Measurements from ENCODE around the gene PHF5A. TPM values are rescaled to one million over a fixed set of nuclear protein-coding genes. Genes with fewer than 3 reads are reported as not detected.

The PHF5A gene
- total and polyA plus RNA-seq, 2 of the 8 experiments (the other 6 are each of a cell fraction or from before 2014, with no cell fraction given) = 119 to 135 TPM

DNA sequence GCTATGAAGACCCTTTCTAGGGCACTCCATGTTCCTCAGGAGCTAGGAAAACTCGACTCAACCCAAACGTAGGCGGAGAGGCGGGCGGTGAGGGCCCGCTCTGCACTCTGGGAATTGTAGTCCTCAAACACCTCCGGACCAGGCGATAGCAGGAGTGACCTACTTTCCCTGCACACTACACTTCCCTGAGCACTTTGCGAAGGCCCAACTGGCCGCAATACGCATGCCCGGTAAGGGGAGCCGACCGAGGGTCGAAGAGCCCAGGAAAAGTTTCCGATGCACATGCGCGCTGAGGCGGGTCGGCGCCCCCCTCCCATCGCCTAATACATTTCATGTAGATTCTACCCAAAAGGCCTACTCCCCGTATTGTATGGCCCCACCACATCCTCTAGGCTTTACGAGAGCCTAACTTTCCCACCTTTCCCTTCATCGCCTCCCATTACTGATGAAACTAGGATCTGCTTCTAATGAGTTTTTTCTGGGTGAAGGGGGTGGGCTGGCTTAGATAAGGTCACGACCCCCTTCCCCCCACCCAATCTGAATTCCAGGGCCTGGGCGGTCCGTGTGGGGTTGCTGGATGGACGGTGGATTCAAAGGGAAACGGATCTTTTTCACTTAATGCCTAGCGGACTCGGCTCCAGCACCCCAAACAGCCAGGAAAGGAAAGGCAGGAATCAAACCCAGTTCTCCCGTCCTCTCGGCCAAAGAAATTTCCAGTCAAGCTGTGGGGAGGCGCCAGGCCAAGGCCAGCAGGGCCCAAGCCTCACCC lies 23.9 kb downstream of the PHF5A start:
- peak overlapping the region; percentile 96 for H3K18ac ChIP-seq (ENCODE audit: extremely low read depth, low read length)
- H2BK20ac ChIP-seq (ENCODE audit: low read length) = no peak overlapping the region
- H3K79me1 ChIP-seq (ENCODE audit: low read depth, low read length) = peaks cover 9% of the 10 kb centered on the region; the same call in 1 of the 2 replicates
- peak overlapping the region; percentile 95 for H2BK12ac ChIP-seq (ENCODE audit: low read depth, low read length)
- no peak overlapping the region; the same call in 1 of the 2 replicates for H2AK5ac ChIP-seq (ENCODE audit: low read depth, low read length)
- FAIRE-seq = peak; percentile 82
- H2BK15ac ChIP-seq (ENCODE audit: low read length) = peak overlapping the region; percentile 49; the same call in 1 of the 2 replicates
- POLR2A ChIA-PET (ENCODE audit: partially characterized antibody) = interaction anchor here (0.7 to 28.8 kb wide), 25 partner anchors 9 to 158 kb away, joined by 3 to 887 read pairs (median 16); partner anchors contain the start of genes ACO2, PHF5A, RANGAP1 and TEF
- no peak overlapping the region for H3K4ac ChIP-seq (replicated peaks; ENCODE audit: insufficient read length, low read depth, low read length)
- H4K8ac ChIP-seq (ENCODE audit: extremely low read depth, insufficient read depth, low read length) = peak overlapping the region; percentile 17; the same call in 1 of the 2 replicates
- peaks cover 23 to 66% of the 10 kb centered on the region in 2 experiments for H3K79me2 ChIP-seq (ENCODE audit: control insufficient read depth in 1 of 2, insufficient read depth in 2 of 2, low read length in 2 of 2)
- H2BK5ac ChIP-seq (ENCODE audit: low read depth, low read length) = peak overlapping the region; percentile 94
- H3K4me1 ChIP-seq (replicated peaks in 1 of 4; ENCODE audit: control insufficient read depth in 3 of 4, insufficient read depth in 4 of 4, low read length in 3 of 4) = peaks cover 0 to 7% (median 4%) of the 10 kb centered on the region in 4 experiments; a peak in 5 of 7 replicates
- CTCF ChIA-PET (ENCODE audit: partially characterized antibody) = interaction anchor here (0.8 to 2.9 kb wide), 9 partner anchors 8 to 90 kb away, joined by 3 to 16 read pairs (median 8); partner anchors contain the start of genes ACO2 and PHF5A
- peak overlapping the region; percentile 67 to 100 (median 96) for H3K4me3 ChIP-seq (ENCODE audit: extremely low read depth in 1 of 4, insufficient read depth in 2 of 4, low read depth in 3 of 4, low read length in 4 of 4)
- peak; percentile 96 to 97 for DNase-seq (ENCODE audit: low read depth in 1 of 2, low spot score in 2 of 2)
- peaks cover 0 to 20% (median 5%) of the 10 kb centered on the region in 4 experiments; a peak in 5 of 8 replicates for H3K36me3 ChIP-seq (ENCODE audit: control insufficient read depth in 2 of 4, insufficient read depth in 4 of 4, low read length in 3 of 4)
- H3K9ac ChIP-seq (replicated peaks in 1 of 4; ENCODE audit: extremely low read depth in 1 of 4, low read depth in 3 of 4, low read length in 3 of 4) = peak overlapping the region; percentile 75 to 96 (median 94)
- H2BK120ac ChIP-seq (replicated peaks; ENCODE audit: low read depth, low read length) = no peak overlapping the region
- WGBS, 2 experiments (ENCODE audit: extremely low coverage in 1 of 2, insufficient coverage in 1 of 2, insufficient read length in 1 of 2, insufficient replicate concordance in 2 of 2, low coverage in 1 of 2, low lambda C conversion rate in 2 of 2, missing lambda C conversion rate in 1 of 2) = 1% methylated on average over 35 of the region's 35 CpGs; no CpG with 5 or more reads in 1 of the 2 experiments
- no peaks in the 10 kb centered on the region for H3K9me3 ChIP-seq (ENCODE audit: insufficient read depth in 2 of 2, low read depth in 1 of 2, low read length in 1 of 2)
- peak overlapping the region; percentile 96 for H3K27ac ChIP-seq (ENCODE audit: low read depth, low read length)
- peaks cover 7 to 13% of the 10 kb centered on the region in 2 experiments for H4K20me1 ChIP-seq (replicated peaks in 1 of 2; ENCODE audit: control insufficient read depth in 1 of 2, insufficient read depth in 2 of 2, low read length in 2 of 2)
- no peak overlapping the region for H3K23ac ChIP-seq (ENCODE audit: insufficient read length)
- H4K5ac ChIP-seq (ENCODE audit: insufficient read length, low read depth, low read length) = peak overlapping the region; percentile 76
- no peak overlapping the region for H2AFZ ChIP-seq (ENCODE audit: low read length)
- H3K56ac ChIP-seq (replicated peaks; ENCODE audit: insufficient read length, low read depth, low read length) = peak overlapping the region; percentile 73
- H3K14ac ChIP-seq (ENCODE audit: insufficient read length) = no peak overlapping the region
- peak overlapping the region; percentile 75 for H4K91ac ChIP-seq (replicated peaks; ENCODE audit: insufficient read length, low read length)
- peak overlapping the region; percentile 88 to 100 for H3K4me2 ChIP-seq (ENCODE audit: insufficient read depth in 1 of 2, low read depth in 2 of 2, low read length in 2 of 2)
- H3K23me2 ChIP-seq (ENCODE audit: low read depth, low read length) = peaks cover 29% of the 10 kb centered on the region
- H3K27me3 ChIP-seq (replicated peaks in 1 of 4; ENCODE audit: control insufficient read depth in 3 of 4, extremely low read depth in 1 of 4, insufficient read depth in 3 of 4, low read length in 3 of 4) = no peaks in the 10 kb centered on the region
- peak in 1 of 2 experiments; percentile 58; a peak in 1 of 3 replicates for TF ChIP-seq POLR2A (IDR thresholded peaks at IDR 0.05; ENCODE audit: control extremely low read depth in 1 of 2, low read depth in 2 of 2, low read length in 2 of 2)
- no peak for TF ChIP-seq GABPA (IDR thresholded peaks at IDR 0.05; ENCODE audit: borderline replicate concordance, insufficient read depth, low read length)
- TF ChIP-seq CHD1 (IDR thresholded peaks at IDR 0.05; ENCODE audit: low read depth, low read length) = no peak
- no peak for TF ChIP-seq CBX8 (IDR thresholded peaks at IDR 0.05; ENCODE audit: borderline replicate concordance, low read depth, low read length)
- no peak for TF ChIP-seq YY1 (IDR thresholded peaks at IDR 0.05; ENCODE audit: low read depth, low read length)
- no peak for TF ChIP-seq SAP30 (IDR thresholded peaks at IDR 0.05; ENCODE audit: insufficient read depth, insufficient replicate concordance, low read length)
- peak; percentile 85 for TF ChIP-seq SIX5 (IDR thresholded peaks at IDR 0.05; ENCODE audit: low read depth, low read length)
- no peak for TF ChIP-seq TAF7 (optimal IDR thresholded peaks at IDR 0.05; ENCODE audit: borderline replicate concordance, low read depth, low read length)
- TF ChIP-seq JUND (IDR thresholded peaks at IDR 0.05; ENCODE audit: low read length) = no peak
- TF ChIP-seq KDM1A (IDR thresholded peaks at IDR 0.05; ENCODE audit: borderline replicate concordance, low read length) = no peak
- TF ChIP-seq HDAC2 (IDR thresholded peaks at IDR 0.05; ENCODE audit: borderline replicate concordance in 1 of 2, low read depth in 2 of 2, low read length in 2 of 2) = no peak

Measured in H1 (cell line).